Activated CD8-positive, alpha-beta memory T cell treated with anti-CD3 and anti-CD28 coated beads, Interleukin-2, amount 50 U/mL, for 1 hour (primary cell): ENCODE results near the gene PRCC.

ENCODE experiments used
- DNase-seq: peaks from one replicate; pipeline ENCODE4 v3.0.0-alpha.2; 2020; ENCODE audit errors: extremely low read depth

Gene PRCC

DNA sequence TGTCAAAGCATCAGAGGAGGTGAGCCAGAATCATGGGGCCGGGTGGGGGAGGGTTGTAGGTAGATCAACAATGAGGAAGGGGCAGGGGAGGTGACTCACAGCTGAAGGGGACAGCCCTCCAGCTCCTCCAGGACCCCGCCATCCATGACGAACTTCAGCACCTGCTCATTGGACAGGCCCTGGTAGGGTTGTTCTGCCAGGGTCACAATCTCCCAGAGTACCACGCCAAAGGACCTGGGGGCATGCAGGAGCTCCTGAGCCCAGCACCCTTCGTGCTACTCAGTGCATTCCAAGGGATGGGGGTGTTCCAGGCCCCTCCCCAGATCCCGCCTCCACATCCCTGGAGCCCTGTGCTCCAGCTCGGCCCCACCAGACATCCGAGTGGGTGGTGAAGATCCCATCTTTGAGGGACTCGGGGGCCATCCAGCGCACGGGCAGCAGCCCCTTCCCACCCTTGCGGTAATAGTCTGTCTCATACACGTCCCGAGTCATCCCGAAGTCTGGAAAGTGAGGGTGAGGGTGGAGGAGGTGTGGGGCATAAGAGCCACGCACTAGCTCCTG lies 74.0 kb downstream of the PRCC start:
- DNase-seq = no peak

GRCh38 chr1:156842618-156843300 lies 75.4 kb downstream of the PRCC start:
- DNase-seq = no peak

DNA sequence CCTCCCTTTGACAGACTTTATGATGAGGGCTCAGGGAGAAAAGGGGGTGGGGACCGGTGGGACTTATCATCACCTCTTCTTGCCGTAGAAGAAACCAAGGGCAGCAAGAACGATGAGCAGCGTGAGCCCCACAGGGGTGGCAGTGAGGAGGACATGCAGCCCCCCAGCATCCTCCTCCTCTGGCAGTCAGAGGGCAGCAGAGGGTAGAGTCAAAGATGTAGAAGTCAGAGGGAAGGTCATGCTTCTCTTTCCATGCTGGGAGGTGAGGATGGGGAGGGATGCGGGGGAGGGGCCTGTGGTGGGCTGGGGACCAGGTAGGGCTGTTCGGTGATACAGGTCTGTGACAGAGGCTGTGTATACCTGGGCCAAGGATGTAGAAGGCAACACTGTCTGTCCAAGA lies 76.8 kb downstream of the PRCC start:
- no peak for DNase-seq

DNA sequence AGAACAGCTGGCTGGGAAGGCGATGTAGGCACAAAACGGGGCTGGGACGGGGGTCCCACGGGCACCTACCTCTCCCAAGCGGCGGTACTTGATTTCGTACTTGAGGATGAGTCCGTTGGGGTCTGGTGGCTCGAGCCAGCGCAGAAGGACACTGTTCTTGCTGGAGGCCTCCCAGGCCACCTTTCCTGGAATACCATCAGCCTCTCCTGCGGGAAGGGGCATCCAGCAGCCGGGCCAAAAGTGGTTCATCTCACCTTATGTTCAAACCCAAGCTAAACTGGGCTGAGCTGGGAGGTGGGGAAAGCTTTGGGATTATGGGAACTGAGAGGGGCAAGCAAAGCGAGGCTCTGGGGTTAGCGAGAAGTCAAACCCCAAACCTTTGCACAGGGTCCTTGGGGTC lies 77.3 kb downstream of the PRCC start:
- DNase-seq = no peak

DNA sequence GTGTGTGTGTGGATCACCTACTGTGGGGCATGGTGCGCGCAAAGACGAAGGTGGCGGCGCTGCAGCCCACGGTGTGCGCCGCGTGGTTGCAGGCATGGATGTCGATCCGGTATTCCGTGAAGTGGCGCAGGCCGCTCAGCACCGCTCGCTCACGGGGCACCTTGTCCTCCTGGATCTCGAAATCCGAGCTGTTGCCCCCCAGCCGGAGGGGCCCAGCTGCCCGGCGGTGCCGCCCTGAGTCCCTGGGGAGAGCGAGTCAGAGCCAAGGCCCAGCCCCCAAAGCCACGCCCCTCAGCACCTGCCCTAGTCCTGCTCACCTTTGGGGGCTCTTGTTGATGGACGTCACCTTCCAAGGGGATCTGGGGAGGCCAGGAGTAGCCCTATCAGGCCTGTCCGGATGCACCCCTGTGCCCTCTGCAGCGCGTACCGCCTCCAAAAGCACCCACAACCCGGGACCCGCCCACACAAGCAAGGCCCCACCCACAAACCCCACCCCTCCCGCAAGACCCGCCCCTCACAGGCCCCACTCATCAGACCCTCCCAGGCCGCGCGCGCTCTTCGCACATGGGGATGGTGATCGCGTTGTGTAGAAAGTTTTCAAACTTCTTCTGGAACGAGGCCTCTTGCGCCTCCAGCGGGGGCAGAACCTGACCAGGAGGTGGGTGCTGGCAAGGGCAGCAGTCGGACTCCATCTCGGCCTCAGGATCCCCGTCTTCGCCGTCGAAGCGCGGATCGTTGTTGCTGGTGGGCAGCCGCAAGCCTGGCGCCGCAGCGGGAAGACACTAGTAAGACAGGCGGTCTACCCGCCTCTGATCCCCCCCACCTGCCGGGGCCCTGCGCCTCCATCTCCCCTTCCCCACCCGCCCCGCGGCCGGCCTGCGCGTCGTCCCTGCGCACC lies 78.0 kb downstream of the PRCC start:
- no peak for DNase-seq

DNA sequence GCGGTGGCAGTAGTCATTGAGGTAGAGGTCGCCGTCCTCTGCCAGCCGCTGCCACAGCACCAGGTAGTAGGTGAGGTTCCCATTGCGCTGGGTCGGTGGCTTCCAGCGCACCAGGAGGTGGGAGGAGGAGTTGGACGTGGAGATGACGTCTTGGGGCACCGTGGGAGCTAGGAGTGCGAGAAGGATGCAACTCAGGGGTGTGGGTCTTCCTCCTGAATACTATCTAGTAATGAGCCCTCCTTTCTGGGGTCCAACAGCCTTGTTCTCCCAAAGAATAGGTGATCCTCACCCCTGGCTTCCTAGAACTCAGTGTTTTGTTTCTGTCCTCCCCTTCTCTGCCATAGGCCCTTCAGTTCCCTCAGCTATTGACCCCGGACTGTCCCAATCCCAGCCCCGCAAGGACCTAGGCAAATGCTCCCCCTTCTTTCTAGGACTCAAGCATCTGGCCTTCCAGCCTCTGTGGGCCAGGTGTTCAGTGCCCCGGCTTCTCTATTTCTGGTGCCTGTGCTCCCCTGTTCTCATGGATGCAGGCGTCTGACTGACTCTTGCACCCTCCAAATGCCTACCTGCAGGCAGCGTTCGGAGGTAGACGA lies 78.7 kb downstream of the PRCC start:
- DNase-seq = no peak

- DNase-seq = no peak
Measured at GRCh38 chr1:156846643-156847042, 79.3 kb downstream of the PRCC start.

DNA sequence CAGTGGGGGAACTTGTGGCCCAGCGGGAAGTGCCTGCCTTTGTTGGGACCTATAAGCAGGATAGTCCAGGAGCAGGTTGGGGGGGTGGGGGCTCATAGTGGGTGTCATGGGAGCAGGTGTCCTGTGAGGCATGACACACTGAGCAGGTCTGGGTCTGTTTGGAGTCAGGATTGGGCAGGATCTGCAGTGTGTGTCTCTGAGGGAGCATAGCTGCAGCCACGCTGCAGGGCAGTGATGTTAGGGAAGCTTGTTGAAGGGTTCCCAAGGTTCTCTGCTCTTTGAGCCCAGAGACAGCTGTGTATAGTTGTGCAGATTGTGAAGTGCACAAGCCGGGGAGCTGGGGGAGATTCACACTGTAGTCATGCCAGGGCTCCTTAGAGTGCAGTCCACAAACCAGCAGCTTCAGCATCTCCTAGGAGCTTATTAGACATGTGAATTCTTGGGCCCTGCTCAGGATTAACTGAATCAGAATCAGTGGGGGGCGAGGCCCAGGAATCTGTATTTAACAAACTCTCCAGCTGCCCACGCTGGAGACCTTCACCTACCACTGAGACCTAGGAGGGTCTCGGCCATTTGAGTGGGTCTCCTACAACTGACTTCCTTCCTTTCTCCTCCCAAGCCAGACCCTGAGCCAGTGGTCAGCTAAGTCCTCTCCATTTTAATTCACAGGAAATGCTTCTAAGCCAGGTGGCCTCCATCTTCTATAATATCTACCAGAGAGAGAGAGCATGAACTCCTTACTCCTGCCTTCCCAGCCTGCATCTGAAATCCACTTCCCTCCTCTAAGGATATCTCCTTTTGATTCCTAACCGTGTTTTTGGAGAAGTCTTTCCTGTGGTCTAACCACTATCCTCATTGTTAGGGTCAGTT lies 80.5 kb downstream of the PRCC start:
- no peak for DNase-seq

DNA sequence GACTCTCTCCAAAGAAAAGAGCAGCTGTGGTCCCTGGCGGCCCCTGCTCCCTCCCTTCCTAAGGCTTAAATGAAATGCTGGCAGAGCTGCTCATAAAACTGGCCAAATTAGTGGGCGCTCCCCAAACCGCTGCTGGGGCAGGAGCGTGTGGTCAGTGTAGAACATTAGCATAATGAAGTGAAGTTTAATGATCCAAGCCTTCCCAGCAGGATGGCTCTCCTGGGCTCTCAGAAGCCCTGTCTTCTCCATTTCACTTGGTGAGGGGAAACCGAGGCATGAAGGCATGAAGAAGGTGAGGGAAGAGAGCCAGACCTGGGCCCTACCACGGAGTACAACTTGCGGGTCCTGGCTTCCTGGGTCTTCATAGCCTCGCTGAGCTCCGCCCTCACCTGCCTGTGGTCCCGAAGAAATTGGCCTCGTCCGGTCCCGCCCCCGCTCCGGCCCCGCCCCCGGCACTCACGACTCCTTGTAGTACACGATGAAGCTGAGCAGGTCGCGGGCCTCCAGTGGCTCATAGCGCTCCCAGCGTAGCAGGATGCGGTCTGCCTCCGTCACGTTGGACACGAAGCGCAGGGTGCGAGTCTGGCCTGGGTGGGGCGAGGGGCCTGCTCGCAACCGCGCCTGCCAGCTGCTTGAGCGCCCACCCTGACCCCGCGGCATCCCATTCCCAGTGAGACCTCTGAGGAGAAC lies 81.3 kb downstream of the PRCC start:
- no peak for DNase-seq

DNA sequence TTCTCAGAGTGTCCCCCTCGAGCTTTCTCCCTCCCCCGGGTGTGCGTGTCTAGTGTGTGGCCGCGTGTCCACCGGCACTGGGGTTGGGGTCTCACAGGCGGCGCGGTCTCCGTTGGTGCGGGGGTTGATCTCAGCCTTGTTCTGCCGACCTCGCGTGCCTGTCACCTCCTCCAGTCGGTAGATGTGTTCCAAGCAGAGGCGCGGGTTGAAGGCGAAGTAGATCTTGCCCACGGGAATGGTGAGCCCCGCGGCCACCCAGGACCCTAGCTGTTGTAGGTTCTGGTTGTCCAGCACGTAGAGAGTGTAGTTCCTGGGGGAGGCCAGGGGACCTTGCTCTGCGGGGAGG lies 81.8 kb downstream of the PRCC start:
- no peak for DNase-seq
